Right cardiac atrium (tissue), 5 donors: Measurements from ENCODE around the gene PSMB7. TPM values are rescaled to one million over a fixed set of nuclear protein-coding genes. Genes with fewer than 3 reads are reported as not detected.
A peak's percentile ranks its signal among the peaks of the same experiment; 100 is the strongest.

Experiments
- ATAC-seq, 2 donors: fragments of 200-7000 bp; cut with Tn5 transposase; one replicate each; pipeline versions ENCODE4 v1.8.0 to v1.9.1; 2020; ENCODE audit warnings: moderate library complexity in 2 of 2, mild to moderate bottlenecking in 1 of 2
- DNase-seq, 3 donors: peaks; one replicate each; pipeline ENCODE4 v3.0.0-alpha.2; 2020
- H3K27ac ChIP-seq: one replicate; pipeline ENCODE4 v1.5.1; 2013; ENCODE audit warnings: mild to moderate bottlenecking, low read length, control low read depth, moderate library complexity
- H3K27me3 ChIP-seq: one replicate; pipeline ENCODE4 v1.6.1; 2013; ENCODE audit not compliant: control insufficient read depth, insufficient read depth
- H3K4me1 ChIP-seq: one replicate; pipeline ENCODE4 v1.6.1; 2013; ENCODE audit warnings: low read length; ENCODE audit not compliant: control insufficient read depth, insufficient read depth
- H3K4me3 ChIP-seq: one replicate; pipeline ENCODE4 v1.5.1; 2013; ENCODE audit warnings: low read length, control low read depth
- H3K9me3 ChIP-seq: one replicate; pipeline ENCODE4 v1.6.1; 2013; ENCODE audit warnings: low read length; ENCODE audit not compliant: control insufficient read depth
- WGBS: extraction: QIAGEN DNeasy Blood & Tissue Kit; methylation state at CpG from one replicate; pipeline ENCODE4 v1.1.7; 2013; 5-methylcytosine and 5-hydroxymethylcytosine counted together
- intact Hi-C, 4 donors: fragments of 100-400 bp; cut with DNase I; formaldehyde crosslinking; loops; one replicate each; pipeline versions ENCODE4 v1.11.0 to v1.14.0; 2022 to 2023
- polyA plus RNA-seq: library from polyadenylated mRNA; stranded (reverse); fragments of 200-250 nt; gene quantifications from one replicate; pipeline ENCODE4 v1.2.3, GENCODE V29; 2013
- total RNA-seq, 4 donors: library from RNA; stranded (reverse); fragmentation: NEBNext Ultra II Directional; extraction: Animal tissue kit (Norgen Biotek cat#: 25700); gene quantifications; one replicate each; pipeline ENCODE4 v1.2.1, GENCODE V29; 2021
- donor health status: healthy with polysubstance abuse.
- donor health status: DM: no; HTN: yes; CAD: no.
- donor health status: DM: no; HTN: no; CAD: no.
- donor health status: DM: no; HTN: yes; CAD: no; lungs with severe emphysema.
- donor health status: DM: yes; HTN: yes; CAD: no.

Gene PSMB7
- total and polyA plus RNA-seq, 5 donors = 130 to 203 (median 138) TPM

- DNase-seq (peak; percentile 76 to 89 (median 84)), ATAC-seq (peak; percentile 82 to 88)
- H3K27me3 ChIP-seq = no peaks in the 10 kb centered on the region
- intact Hi-C loops = loop anchor here (2.0 to 5.0 kb wide), 2 partner anchors 193 to 194 kb away; no protein-coding TSS in a partner anchor
- no peak overlapping the region for H3K4me3 ChIP-seq
- no peaks in the 10 kb centered on the region for H3K4me1 ChIP-seq
- H3K9me3 ChIP-seq = no peaks in the 10 kb centered on the region
- H3K27ac ChIP-seq = no peak overlapping the region
- WGBS = 56% methylated on average over 17 of the region's 17 CpGs
These were observed 94.9 kb downstream of the PSMB7 start for GRCh38 chr9:124320062-124320973.

GRCh38 chr9:124315882-124316281 is 99.4 kb downstream of the PSMB7 start:
- Histone ChIP-seq H3K9me3 (no peaks in the 10 kb centered on the region), H3K4me3 (no peak overlapping the region), H3K27me3 (no peaks in the 10 kb centered on the region), H3K4me1 (no peaks in the 10 kb centered on the region), H3K27ac (no peak overlapping the region)
- peak in 2 of 3 donors; percentile 33 to 36 for DNase-seq
- WGBS = 80% methylated on average over 16 of the region's 16 CpGs
- no peak for ATAC-seq
- intact Hi-C loops = no loop called here

GRCh38 chr9:124313940-124314339 is 101.3 kb downstream of the PSMB7 start:
- Histone ChIP-seq H3K4me3 (no peak overlapping the region), H3K27me3 (no peaks in the 10 kb centered on the region), H3K27ac (no peak overlapping the region), H3K4me1 (no peaks in the 10 kb centered on the region), H3K9me3 (no peaks in the 10 kb centered on the region)
- DNase-seq = peak in 2 of 3 donors; percentile 30 to 49
- WGBS = 94% methylated on average over 18 of the region's 18 CpGs
- intact Hi-C loops = no loop called here
- no peak for ATAC-seq

- Histone ChIP-seq H3K27ac (no peak overlapping the region), H3K27me3 (no peaks in the 10 kb centered on the region), H3K4me3 (no peak overlapping the region), H3K4me1 (no peaks in the 10 kb centered on the region), H3K9me3 (no peaks in the 10 kb centered on the region)
- intact Hi-C loops = no loop called here
- ATAC-seq (no peak), DNase-seq (peak in 1 of 3 donors; percentile 46)
- 84% methylated on average over 27 of the region's 27 CpGs for WGBS
These were observed 102.7 kb downstream of the PSMB7 start for GRCh38 chr9:124312290-124313265.

- 94% methylated on average over 5 of the region's 5 CpGs for WGBS
- Histone ChIP-seq H3K9me3 (no peaks in the 10 kb centered on the region), H3K4me1 (no peaks in the 10 kb centered on the region), H3K27ac (no peak overlapping the region), H3K4me3 (no peak overlapping the region), H3K27me3 (no peaks in the 10 kb centered on the region)
- ATAC-seq (no peak), DNase-seq (no peak)
- intact Hi-C loops = no loop called here
These were observed 104.0 kb downstream of the PSMB7 start for GRCh38 chr9:124311283-124311682.

- WGBS = 84% methylated on average over 15 of the region's 15 CpGs
- intact Hi-C loops = no loop called here
- Histone ChIP-seq H3K4me3 (no peak overlapping the region), H3K9me3 (no peaks in the 10 kb centered on the region), H3K27me3 (no peaks in the 10 kb centered on the region), H3K4me1 (no peaks in the 10 kb centered on the region), H3K27ac (no peak overlapping the region)
- DNase-seq (no peak), ATAC-seq (peak in 1 of 2 donors; percentile 62)
These were observed 105.6 kb downstream of the PSMB7 start for GRCh38 chr9:124309667-124310084.

- Histone ChIP-seq H3K4me1 (no peaks in the 10 kb centered on the region), H3K27ac (no peak overlapping the region), H3K27me3 (no peaks in the 10 kb centered on the region), H3K9me3 (no peaks in the 10 kb centered on the region), H3K4me3 (no peak overlapping the region)
- no peak for DNase-seq
- WGBS = 93% methylated on average over 21 of the region's 21 CpGs
- ATAC-seq = peak in 1 of 2 donors; percentile 13
- intact Hi-C loops = no loop called here
These were observed 106.4 kb downstream of the PSMB7 start for GRCh38 chr9:124308606-124309491.

- Histone ChIP-seq H3K27ac (no peak overlapping the region), H3K4me3 (no peak overlapping the region), H3K9me3 (no peaks in the 10 kb centered on the region), H3K4me1 (no peaks in the 10 kb centered on the region), H3K27me3 (no peaks in the 10 kb centered on the region)
- 87% methylated on average over 24 of the region's 24 CpGs for WGBS
- ATAC-seq (no peak), DNase-seq (no peak)
- intact Hi-C loops = no loop called here
These were observed 107.7 kb downstream of the PSMB7 start for GRCh38 chr9:124307379-124308030.

GRCh38 chr9:124306098-124306735 is 109.0 kb downstream of the PSMB7 start:
- WGBS = 76% methylated on average over 13 of the region's 13 CpGs
- no peak for DNase-seq
- no peaks in the 10 kb centered on the region for H3K27me3 ChIP-seq
- ATAC-seq = no peak
- intact Hi-C loops = no loop called here
- no peaks in the 10 kb centered on the region for H3K9me3 ChIP-seq
- no peak overlapping the region for H3K4me3 ChIP-seq
- no peaks in the 10 kb centered on the region for H3K4me1 ChIP-seq
- no peak overlapping the region for H3K27ac ChIP-seq
